AG04450 (cell line): ENCODE data around the gene NRK. TPM values are rescaled to one million over a fixed set of nuclear protein-coding genes. Genes with fewer than 3 reads are reported as not detected.

Experiments used
- CTCF ChIA-PET: fragments of 300-600, 350-600 bp; formaldehyde crosslinking; extraction: SDS; loops from one replicate; lab custom pipeline; 2022; ENCODE audit warnings: antibody characterized with exemption, inconsistent platforms; lab: Charles Lee
- POLR2A ChIA-PET: fragments of 350-600 bp; formaldehyde crosslinking; extraction: SDS; loops from one replicate; lab custom pipeline; 2021; ENCODE audit warnings: antibody characterized with exemption, inconsistent platforms; lab: Yijun Ruan, JAX
- DNase-seq: peaks from one replicate; pipeline ENCODE4 v3.0.0-alpha.2; 2011; ENCODE audit warnings: low read depth, low spot score
- H3K27ac ChIP-seq: one replicate; pipeline ENCODE4 v1.5.1; 2012; ENCODE audit warnings: low read depth, low read length, control low read depth
- H3K27me3 ChIP-seq: one replicate; pipeline ENCODE4 v1.6.0; 2012; ENCODE audit warnings: low read length; ENCODE audit not compliant: control insufficient read depth, insufficient read depth
- H3K4me3 ChIP-seq: 2 replicates; pipeline ENCODE4 v1.5.1; 2011; ENCODE audit warnings: mild to moderate bottlenecking, low read depth, low read length, control low read depth
- H3K9me3 ChIP-seq: 2 replicates; pipeline ENCODE4 v1.5.1; 2012; ENCODE audit warnings: low read length; ENCODE audit not compliant: control insufficient read depth, insufficient read depth
- CTCF ChIP-seq: IDR thresholded peaks from 2 replicates; pipeline ENCODE4 v1.5.1; 2011; ENCODE audit warnings: low read depth, low read length, control low read depth, inconsistent platforms
- polyA plus RNA-seq: library from polyadenylated mRNA; depleted of rRNA; stranded (reverse); fragments of >200 nt; gene quantifications from 2 replicates; pipeline ENCODE4 v1.2.3, GENCODE V29; 2011

NRK gene
- polyA plus RNA-seq, 1 experiment, result 2.8 TPM

- no peak overlapping the region for H3K27ac ChIP-seq
- no peak for TF ChIP-seq CTCF
- no peaks in the 10 kb centered on the region for H3K27me3 ChIP-seq
- no peak for DNase-seq
- POLR2A ChIA-PET, result no interaction called here
- no peak overlapping the region for H3K4me3 ChIP-seq
- H3K9me3 ChIP-seq, result no peaks in the 10 kb centered on the region
- CTCF ChIA-PET, result no interaction called here
Measured at GRCh38 chrX:105880491-105880890, 58.2 kb downstream of the NRK start.

- ChIA-PET POLR2A (no interaction called here), CTCF (no interaction called here)
- TF ChIP-seq CTCF, result no peak
- Histone ChIP-seq H3K4me3 (no peak overlapping the region), H3K9me3 (no peaks in the 10 kb centered on the region), H3K27me3 (no peaks in the 10 kb centered on the region), H3K27ac (no peak overlapping the region)
- DNase-seq, result no peak
Measured at GRCh38 chrX:105882581-105883275, 60.4 kb downstream of the NRK start.

GRCh38 chrX:105894721-105895120 lies 72.4 kb downstream of the NRK start:
- TF ChIP-seq CTCF, result no peak
- ChIA-PET CTCF (no interaction called here), POLR2A (no interaction called here)
- Histone ChIP-seq H3K27ac (no peak overlapping the region), H3K9me3 (no peaks in the 10 kb centered on the region), H3K27me3 (no peaks in the 10 kb centered on the region), H3K4me3 (no peak overlapping the region)
- no peak for DNase-seq

- Histone ChIP-seq H3K27me3 (no peaks in the 10 kb centered on the region), H3K4me3 (no peak overlapping the region), H3K27ac (no peak overlapping the region), H3K9me3 (no peaks in the 10 kb centered on the region)
- CTCF ChIA-PET, result no interaction called here
- POLR2A ChIA-PET, result no interaction called here
- no peak for DNase-seq
- no peak for TF ChIP-seq CTCF
Measured at GRCh38 chrX:105909576-105909975, 87.2 kb downstream of the NRK start.

GRCh38 chrX:105910563-105911105 lies 88.3 kb downstream of the NRK start:
- no peak for DNase-seq
- no peak overlapping the region for H3K27ac ChIP-seq
- no peak for TF ChIP-seq CTCF
- POLR2A ChIA-PET, result no interaction called here
- no peak overlapping the region for H3K4me3 ChIP-seq
- no peaks in the 10 kb centered on the region for H3K9me3 ChIP-seq
- CTCF ChIA-PET, result no interaction called here
- no peaks in the 10 kb centered on the region for H3K27me3 ChIP-seq
